ENCODE results near the gene TULP1.

DNA sequence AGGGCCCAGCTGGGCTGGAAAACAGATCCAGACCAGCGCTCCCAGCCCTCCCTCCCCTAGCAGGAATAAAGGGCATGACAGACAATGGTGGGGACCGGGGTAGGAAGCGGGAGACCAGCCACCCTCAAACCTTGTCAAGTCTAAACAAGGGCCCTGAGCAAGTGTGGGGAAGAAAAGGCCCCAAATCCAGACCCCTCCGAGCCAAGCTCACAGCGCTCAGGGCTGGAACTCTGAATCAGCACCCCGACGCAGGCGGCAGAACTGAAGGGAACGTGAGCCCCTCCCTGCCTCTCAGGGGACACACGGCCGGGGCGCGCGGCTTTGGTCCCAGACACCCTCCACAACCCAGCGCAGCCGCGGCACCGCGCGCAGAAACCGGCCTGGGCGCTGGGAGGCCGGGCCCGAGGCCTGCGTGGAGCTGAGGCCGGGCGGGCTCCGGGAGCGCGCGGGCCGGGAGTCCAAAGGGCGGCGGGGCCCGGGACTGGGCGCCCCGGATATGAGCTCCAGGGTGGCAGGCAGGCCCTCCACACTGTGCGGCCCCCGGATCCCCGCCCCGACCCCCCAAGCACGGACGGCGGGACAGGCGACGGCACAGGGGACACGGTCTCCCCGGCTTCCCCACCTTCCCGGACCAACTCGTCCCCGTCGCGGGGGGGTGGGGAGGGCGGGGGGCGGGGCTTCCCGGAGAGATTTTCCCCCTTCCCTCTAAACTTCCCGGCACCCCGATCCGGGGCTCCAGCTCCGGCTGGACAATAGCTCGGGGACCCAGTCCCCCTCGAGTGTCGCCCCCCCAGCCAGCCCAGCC lies 16.5 kb downstream of the TULP1 start:
- TF ChIP-seq, protein P1, sequence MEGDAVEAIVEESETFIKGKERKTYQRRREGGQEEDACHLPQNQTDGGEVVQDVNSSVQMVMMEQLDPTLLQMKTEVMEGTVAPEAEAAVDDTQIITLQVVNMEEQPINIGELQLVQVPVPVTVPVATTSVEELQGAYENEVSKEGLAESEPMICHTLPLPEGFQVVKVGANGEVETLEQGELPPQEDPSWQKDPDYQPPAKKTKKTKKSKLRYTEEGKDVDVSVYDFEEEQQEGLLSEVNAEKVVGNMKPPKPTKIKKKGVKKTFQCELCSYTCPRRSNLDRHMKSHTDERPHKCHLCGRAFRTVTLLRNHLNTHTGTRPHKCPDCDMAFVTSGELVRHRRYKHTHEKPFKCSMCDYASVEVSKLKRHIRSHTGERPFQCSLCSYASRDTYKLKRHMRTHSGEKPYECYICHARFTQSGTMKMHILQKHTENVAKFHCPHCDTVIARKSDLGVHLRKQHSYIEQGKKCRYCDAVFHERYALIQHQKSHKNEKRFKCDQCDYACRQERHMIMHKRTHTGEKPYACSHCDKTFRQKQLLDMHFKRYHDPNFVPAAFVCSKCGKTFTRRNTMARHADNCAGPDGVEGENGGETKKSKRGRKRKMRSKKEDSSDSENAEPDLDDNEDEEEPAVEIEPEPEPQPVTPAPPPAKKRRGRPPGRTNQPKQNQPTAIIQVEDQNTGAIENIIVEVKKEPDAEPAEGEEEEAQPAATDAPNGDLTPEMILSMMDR (conservative IDR thresholded peaks at IDR 0.05; ENCODE audit: low read depth, low read length): no peak
- no peak for TF ChIP-seq SMC3 (IDR thresholded peaks at IDR 0.05; ENCODE audit: low read depth, low read length)

Data from IMR-90 (cell line).